MM.1S (cell line): Measurements from ENCODE around the gene HKDC1.

Experiments
- CTCF ChIP-seq: fragments of 300-600 bp; sonication (generic); IDR thresholded peaks from 2 replicates; pipeline ENCODE4 v1.5.1; 2016; ENCODE audit warnings: antibody characterized with exemption, low read length, mixed read lengths
- EZH2 ChIP-seq: fragments of 300-600 bp; sonication (generic); optimal IDR thresholded peaks from 2 replicates; pipeline ENCODE3; 2017; ENCODE audit warnings: low read depth, mild to moderate bottlenecking, antibody characterized with exemption, low read length, mixed read lengths
- EZH2phosphoT487 ChIP-seq: fragments of 300-600 bp; sonication (generic); IDR thresholded peaks from 2 replicates; pipeline ENCODE4 v1.6.1; 2018; ENCODE audit warnings: antibody characterized with exemption, low read length

- TF ChIP-seq CTCF (no peak), EZH2 (no peak), EZH2phosphoT487 (no peak)
These were observed 58.4 kb downstream of the HKDC1 start, which contains the start of gene HK1 for GRCh38 chr10:69278446-69278963.
